Liver (tissue), 9 donors: ENCODE data around the gene RSAD2. TPM values are rescaled to one million over a fixed set of nuclear protein-coding genes. Genes with fewer than 3 reads are reported as not detected.

ENCODE experiments used
- DNase-seq: peaks from one replicate; pipeline ENCODE4 v3.0.0-alpha.2; 2017; ENCODE audit warnings: low spot score
- H3K27ac ChIP-seq, 2 donors: one replicate each; pipeline ENCODE4 v1.7.0; 2013; ENCODE audit warnings: inconsistent platforms in 2 of 2, low read length in 2 of 2, control low read depth in 1 of 2, low read depth in 1 of 2, mild to moderate bottlenecking in 1 of 2
- H3K27me3 ChIP-seq, 4 donors: one replicate each; pipeline versions ENCODE4 v1.6.1 to v1.7.0; 2013; ENCODE audit warnings: low read length in 3 of 4, inconsistent platforms in 1 of 4, mild to moderate bottlenecking in 1 of 4, moderate library complexity in 1 of 4; ENCODE audit not compliant: control insufficient read depth in 4 of 4, insufficient read depth in 4 of 4
- H3K36me3 ChIP-seq, 4 donors: one replicate each; pipeline versions ENCODE4 v1.6.1 to v1.7.0; 2013; ENCODE audit warnings: low read length in 3 of 4, mild to moderate bottlenecking in 3 of 4, low read depth in 1 of 4, moderate library complexity in 1 of 4; ENCODE audit not compliant: control insufficient read depth in 4 of 4, insufficient read depth in 3 of 4
- H3K4me1 ChIP-seq, 4 donors: one replicate each; pipeline versions ENCODE4 v1.6.1 to v1.7.0; 2013; ENCODE audit warnings: low read length in 3 of 4, mild to moderate bottlenecking in 3 of 4, moderate library complexity in 1 of 4; ENCODE audit not compliant: control insufficient read depth in 4 of 4, insufficient read depth in 4 of 4
- H3K4me3 ChIP-seq, 3 donors: one replicate each; pipeline versions ENCODE4 v1.6.1 to v1.7.0; 2013; ENCODE audit warnings: low read length in 3 of 3, control low read depth in 1 of 3, low read depth in 1 of 3, mild to moderate bottlenecking in 1 of 3
- H3K9ac ChIP-seq, 2 donors: one replicate each; pipeline ENCODE4 v1.7.0; 2013; ENCODE audit warnings: low read length in 2 of 2, mild to moderate bottlenecking in 2 of 2, moderate library complexity in 2 of 2, control low read depth in 1 of 2, low read depth in 1 of 2
- H3K9me3 ChIP-seq, 4 donors: one replicate each; pipeline versions ENCODE4 v1.6.1 to v1.7.0; 2013; ENCODE audit warnings: low read length in 3 of 4; ENCODE audit not compliant: control insufficient read depth in 4 of 4
- ATF3 ChIP-seq: IDR thresholded peaks from 2 replicates; pipeline ENCODE4 v1.6.1; 2016; ENCODE audit warnings: antibody characterized with exemption
- EGR1 ChIP-seq, 2 donors: IDR thresholded peaks; 2 replicates each; pipeline ENCODE4 v1.6.1; 2016 to 2018; ENCODE audit warnings: antibody characterized with exemption in 2 of 2, low read depth in 2 of 2
- FOXA1 ChIP-seq: IDR thresholded peaks from 2 replicates; pipeline ENCODE4 v1.6.1; 2016; ENCODE audit warnings: antibody characterized with exemption
- FOXA2 ChIP-seq: IDR thresholded peaks from 2 replicates; pipeline ENCODE4 v1.6.1; 2016; ENCODE audit warnings: antibody characterized with exemption
- GABPA ChIP-seq, 2 donors: IDR thresholded peaks in 1 of 2; conservative IDR thresholded peaks in 1 of 2; 2 replicates each; pipeline ENCODE4 v1.6.1; 2016; ENCODE audit warnings: antibody characterized with exemption in 2 of 2, mild to moderate bottlenecking in 1 of 2, moderate library complexity in 1 of 2
- HNF4A ChIP-seq, 2 donors: conservative IDR thresholded peaks; 2 replicates each; pipeline ENCODE4 v1.6.1; 2016; ENCODE audit warnings: antibody characterized with exemption in 2 of 2, mild to moderate bottlenecking in 2 of 2
- HNF4G ChIP-seq: IDR thresholded peaks from 2 replicates; pipeline ENCODE4 v1.6.1; 2016; ENCODE audit warnings: antibody characterized with exemption
- JUND ChIP-seq, 2 donors: IDR thresholded peaks; 2 replicates each; pipeline ENCODE4 v1.6.1; 2016; ENCODE audit warnings: antibody characterized with exemption in 2 of 2
- NR2F2 ChIP-seq: IDR thresholded peaks from 2 replicates; pipeline ENCODE4 v1.6.1; 2016; ENCODE audit warnings: antibody characterized with exemption
- RAD21 ChIP-seq, 2 donors: IDR thresholded peaks; 2 replicates each; pipeline ENCODE4 v1.6.1; 2016; ENCODE audit warnings: antibody characterized with exemption in 2 of 2, mild to moderate bottlenecking in 2 of 2
- REST ChIP-seq: IDR thresholded peaks from 2 replicates; pipeline ENCODE4 v1.6.1; 2016; ENCODE audit warnings: antibody characterized with exemption, mild to moderate bottlenecking
- RXRA ChIP-seq, 2 donors: IDR thresholded peaks; 2 replicates each; pipeline ENCODE4 v1.6.1; 2017 to 2018; ENCODE audit warnings: antibody characterized with exemption in 2 of 2, mild to moderate bottlenecking in 1 of 2
- SP1 ChIP-seq: IDR thresholded peaks from 2 replicates; pipeline ENCODE4 v1.6.1; 2018; ENCODE audit warnings: antibody characterized with exemption, mild to moderate bottlenecking
- TAF1 ChIP-seq: conservative IDR thresholded peaks from 2 replicates; pipeline ENCODE4 v1.6.1; 2016; ENCODE audit warnings: antibody characterized with exemption, mild to moderate bottlenecking
- YY1 ChIP-seq: IDR thresholded peaks from 2 replicates; pipeline ENCODE4 v1.6.1; 2016; ENCODE audit warnings: antibody characterized with exemption, mild to moderate bottlenecking
- ZBTB33 ChIP-seq: IDR thresholded peaks from 2 replicates; pipeline ENCODE4 v1.6.1; 2016; ENCODE audit warnings: antibody characterized with exemption
- WGBS: extraction: QIAGEN DNeasy Blood & Tissue Kit; methylation state at CpG from one replicate; pipeline ENCODE4 v1.1.7; 2013; 5-methylcytosine and 5-hydroxymethylcytosine counted together
- polyA plus RNA-seq, 2 donors: library from polyadenylated mRNA; stranded (reverse) in 1 of 2; unstranded in 1 of 2; fragments of 200-250 nt in 1 of 2; fragments of >200 nt in 1 of 2; fragmentation: Nextera tagmentation in 1 of 2; extraction: Ambion mirVana in 1 of 2; gene quantifications; one replicate each; pipeline versions ENCODE4 v1.2.1 to v1.2.3, GENCODE V29; 2013 to 2015
- total RNA-seq, 2 donors: library from RNA; depleted of rRNA; stranded (reverse); fragments of >200 nt; gene quantifications; one replicate each; pipeline ENCODE4 v1.2.3, GENCODE V29; 2014
- TF ChIP-seq, protein P1 (sequence below): IDR thresholded peaks from 2 replicates; pipeline ENCODE4 v1.6.1; 2016; ENCODE audit warnings: antibody characterized with exemption
- TF ChIP-seq, protein P2 (sequence below): fragments of 150-350 bp; IDR thresholded peaks from 2 replicates; pipeline ENCODE4 v1.5.1; 2017; ENCODE audit warnings: improper control_type of control experiment, low read depth, low read length; ENCODE audit not compliant: missing input control
- donor health status: healthy.
- donor health status: healthy.
- donor health status: healthy.
- donor health status: healthy.
- donor health status: healthy.

The RSAD2 gene
- total and polyA plus RNA-seq, 4 donors, result 1.3 to 15.9 (median 1.9) TPM

- no peak for TF ChIP-seq YY1
- WGBS, result 87% methylated on average over 2 of the region's 2 CpGs
- Histone ChIP-seq H3K9me3 (peaks cover 31 to 80% (median 70%) of the 10 kb centered on the region in 4 donors), H3K27me3 (no peaks in the 10 kb centered on the region), H3K27ac (no peak overlapping the region), H3K9ac (no peak overlapping the region), H3K4me3 (no peak overlapping the region), H3K36me3 (peaks cover 1 to 37% (median 30%) of the 10 kb centered on the region in 4 donors), H3K4me1 (no peaks in the 10 kb centered on the region)
- no peak for DNase-seq
These were observed 31.7 kb upstream of the RSAD2 start for GRCh38 chr2:6845903-6846302.

DNA sequence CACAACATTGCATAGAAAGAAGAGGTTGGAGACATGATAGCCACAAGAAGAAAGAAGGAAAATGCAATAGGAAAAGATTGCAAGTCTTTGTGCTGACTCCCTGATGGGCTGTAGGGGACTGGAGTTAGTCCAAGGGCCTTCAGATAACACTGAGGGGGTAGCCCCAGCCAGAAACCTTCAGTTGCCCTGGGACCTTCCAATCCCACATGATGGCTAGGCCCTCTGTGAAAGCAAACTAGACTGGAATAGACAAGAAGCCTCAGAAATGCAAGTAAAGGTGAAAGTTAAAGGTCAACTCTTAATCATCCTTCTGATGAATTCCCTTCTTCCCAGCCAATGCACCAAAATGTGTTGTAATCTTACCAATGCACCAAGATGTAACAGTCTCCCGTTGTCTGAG lies 31.0 kb upstream of the RSAD2 start:
- peak overlapping the region in 1 of 3 donors; percentile 15 for H3K4me3 ChIP-seq
- TF ChIP-seq SP1, result no peak
- no peak for TF ChIP-seq YY1
- no peak for TF ChIP-seq ZBTB33
- TF ChIP-seq, protein P1, sequence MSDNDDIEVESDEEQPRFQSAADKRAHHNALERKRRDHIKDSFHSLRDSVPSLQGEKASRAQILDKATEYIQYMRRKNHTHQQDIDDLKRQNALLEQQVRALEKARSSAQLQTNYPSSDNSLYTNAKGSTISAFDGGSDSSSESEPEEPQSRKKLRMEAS, result no peak
- TF ChIP-seq, protein P2, sequence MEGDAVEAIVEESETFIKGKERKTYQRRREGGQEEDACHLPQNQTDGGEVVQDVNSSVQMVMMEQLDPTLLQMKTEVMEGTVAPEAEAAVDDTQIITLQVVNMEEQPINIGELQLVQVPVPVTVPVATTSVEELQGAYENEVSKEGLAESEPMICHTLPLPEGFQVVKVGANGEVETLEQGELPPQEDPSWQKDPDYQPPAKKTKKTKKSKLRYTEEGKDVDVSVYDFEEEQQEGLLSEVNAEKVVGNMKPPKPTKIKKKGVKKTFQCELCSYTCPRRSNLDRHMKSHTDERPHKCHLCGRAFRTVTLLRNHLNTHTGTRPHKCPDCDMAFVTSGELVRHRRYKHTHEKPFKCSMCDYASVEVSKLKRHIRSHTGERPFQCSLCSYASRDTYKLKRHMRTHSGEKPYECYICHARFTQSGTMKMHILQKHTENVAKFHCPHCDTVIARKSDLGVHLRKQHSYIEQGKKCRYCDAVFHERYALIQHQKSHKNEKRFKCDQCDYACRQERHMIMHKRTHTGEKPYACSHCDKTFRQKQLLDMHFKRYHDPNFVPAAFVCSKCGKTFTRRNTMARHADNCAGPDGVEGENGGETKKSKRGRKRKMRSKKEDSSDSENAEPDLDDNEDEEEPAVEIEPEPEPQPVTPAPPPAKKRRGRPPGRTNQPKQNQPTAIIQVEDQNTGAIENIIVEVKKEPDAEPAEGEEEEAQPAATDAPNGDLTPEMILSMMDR, result no peak
- TF ChIP-seq FOXA1, result no peak
- no peak for TF ChIP-seq REST
- TF ChIP-seq GABPA (IDR thresholded peaks at IDR 0.05 in 1 of 2, conservative IDR thresholded peaks at IDR 0.05 in 1 of 2), result no peak
- TF ChIP-seq RXRA (IDR thresholded peaks at IDR 0.05), result no peak
- TF ChIP-seq JUND (IDR thresholded peaks at IDR 0.05), result no peak
- TF ChIP-seq TAF1, result no peak
- TF ChIP-seq RAD21 (IDR thresholded peaks at IDR 0.05), result no peak
- no peak for TF ChIP-seq EGR1 (IDR thresholded peaks at IDR 0.05; ENCODE audit: low read depth in 2 of 2)
- no peak for TF ChIP-seq ATF3
- TF ChIP-seq FOXA2, result no peak
- TF ChIP-seq HNF4G, result no peak
- no peak for TF ChIP-seq HNF4A (conservative IDR thresholded peaks at IDR 0.05)
- TF ChIP-seq NR2F2, result no peak
- H3K27ac ChIP-seq, result no peak overlapping the region
- no peaks in the 10 kb centered on the region for H3K27me3 ChIP-seq
- H3K9ac ChIP-seq, result no peak overlapping the region
- peaks cover 31 to 83% (median 70%) of the 10 kb centered on the region in 4 donors for H3K9me3 ChIP-seq
- peaks cover 6 to 42% (median 35%) of the 10 kb centered on the region in 4 donors for H3K36me3 ChIP-seq
- 93% methylated on average over 1 of the region's 1 CpG for WGBS
- DNase-seq, result no peak
- no peaks in the 10 kb centered on the region for H3K4me1 ChIP-seq
